A549 (cell line): ENCODE measurements around the gene COBL.

Source experiments
- CBX8 ChIP-seq: fragments of 200-600 bp; sonication (generic); IDR thresholded peaks from 2 replicates; pipeline ENCODE4 v1.6.1; 2016
- EP300 ChIP-seq, 2 experiments: fragments of >200 bp; sonication (Bioruptor Twin); formaldehyde crosslinking; IDR thresholded peaks; 2 replicates in 1 of 2; 3 replicates in 1 of 2; pipeline ENCODE4 v1.6.1; 2016 to 2017

DNA sequence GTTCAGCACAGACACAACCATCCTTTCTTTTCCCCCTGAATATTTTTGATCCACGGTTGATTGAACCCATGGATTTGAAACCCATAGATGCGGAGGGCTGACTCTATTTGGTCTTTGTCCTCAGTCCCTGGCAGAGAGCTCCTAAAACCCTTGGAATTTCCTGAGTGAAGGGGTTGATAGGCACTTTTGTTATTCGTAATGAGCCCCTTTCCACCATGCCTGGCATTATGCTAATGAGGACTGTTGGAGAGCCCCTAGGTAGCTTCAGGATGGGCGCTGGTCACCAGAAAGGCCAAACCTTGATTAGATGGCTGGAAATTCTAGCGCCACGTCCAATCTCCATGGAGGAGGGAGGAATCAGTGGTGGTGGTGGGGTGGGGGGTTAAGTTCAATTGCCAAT is 328.1 kb downstream of the COBL start:
- TF ChIP-seq EP300 (IDR thresholded peaks at IDR 0.05) (no peak), CBX8 (no peak)
